ENCODE results near the gene ELAPOR1. TPM values are rescaled to one million over a fixed set of nuclear protein-coding genes. Genes with fewer than 3 reads are reported as not detected.

ELAPOR1 gene
- total and polyA plus RNA-seq, 8 donors = 25.5 to 185 (median 69.2) TPM

DNA sequence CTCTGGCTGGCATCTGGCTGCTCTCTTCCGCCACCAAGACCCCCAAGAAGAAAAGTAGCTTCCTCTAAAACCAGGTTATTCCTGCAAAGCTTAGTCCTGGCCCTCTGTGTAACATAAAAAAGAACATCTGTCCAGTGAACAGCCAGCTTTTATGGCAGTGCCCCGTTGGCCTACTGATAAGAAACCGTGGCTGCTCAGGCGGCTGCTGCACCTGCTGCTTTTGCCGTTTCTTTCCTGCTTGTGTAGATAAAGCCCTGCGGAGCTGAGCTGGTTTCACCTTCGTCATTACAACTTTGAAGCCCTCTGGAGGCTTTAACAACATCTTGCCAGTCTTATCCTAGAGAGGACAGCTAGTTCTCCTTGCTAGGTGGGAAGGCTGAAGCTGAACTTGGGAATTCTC is 20.5 kb downstream of the ELAPOR1 start:
- Histone ChIP-seq H3K36me3 (no peaks in the 10 kb centered on the region), H3K4me1 (peaks cover 16 to 77% (median 48%) of the 10 kb centered on the region in 4 donors), H3K27me3 (no peaks in the 10 kb centered on the region), H3K9me3 (no peaks in the 10 kb centered on the region), H3K27ac (peak overlapping the region; percentile 79 to 90 (median 88)), H3K4me3 (no peak overlapping the region)
- intact Hi-C loops (cut with DNase I; ENCODE audit: low total_unique reads) = no loop called here
- 19 to 31% (median 27%) methylated on average over 7 of the region's 7 CpGs for WGBS, 5 donors
- peak; percentile 85 to 88 for DNase-seq
- no peak for TF ChIP-seq EP300 (IDR thresholded peaks at IDR 0.05)
- TF ChIP-seq POLR2AphosphoS5 (IDR thresholded peaks at IDR 0.05) = peak in 2 of 3 donors; percentile 36 to 72
- TF ChIP-seq POLR2A (IDR thresholded peaks at IDR 0.05) = no peak
- TF ChIP-seq, protein P1, sequence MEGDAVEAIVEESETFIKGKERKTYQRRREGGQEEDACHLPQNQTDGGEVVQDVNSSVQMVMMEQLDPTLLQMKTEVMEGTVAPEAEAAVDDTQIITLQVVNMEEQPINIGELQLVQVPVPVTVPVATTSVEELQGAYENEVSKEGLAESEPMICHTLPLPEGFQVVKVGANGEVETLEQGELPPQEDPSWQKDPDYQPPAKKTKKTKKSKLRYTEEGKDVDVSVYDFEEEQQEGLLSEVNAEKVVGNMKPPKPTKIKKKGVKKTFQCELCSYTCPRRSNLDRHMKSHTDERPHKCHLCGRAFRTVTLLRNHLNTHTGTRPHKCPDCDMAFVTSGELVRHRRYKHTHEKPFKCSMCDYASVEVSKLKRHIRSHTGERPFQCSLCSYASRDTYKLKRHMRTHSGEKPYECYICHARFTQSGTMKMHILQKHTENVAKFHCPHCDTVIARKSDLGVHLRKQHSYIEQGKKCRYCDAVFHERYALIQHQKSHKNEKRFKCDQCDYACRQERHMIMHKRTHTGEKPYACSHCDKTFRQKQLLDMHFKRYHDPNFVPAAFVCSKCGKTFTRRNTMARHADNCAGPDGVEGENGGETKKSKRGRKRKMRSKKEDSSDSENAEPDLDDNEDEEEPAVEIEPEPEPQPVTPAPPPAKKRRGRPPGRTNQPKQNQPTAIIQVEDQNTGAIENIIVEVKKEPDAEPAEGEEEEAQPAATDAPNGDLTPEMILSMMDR (IDR thresholded peaks at IDR 0.05) = no peak

DNA sequence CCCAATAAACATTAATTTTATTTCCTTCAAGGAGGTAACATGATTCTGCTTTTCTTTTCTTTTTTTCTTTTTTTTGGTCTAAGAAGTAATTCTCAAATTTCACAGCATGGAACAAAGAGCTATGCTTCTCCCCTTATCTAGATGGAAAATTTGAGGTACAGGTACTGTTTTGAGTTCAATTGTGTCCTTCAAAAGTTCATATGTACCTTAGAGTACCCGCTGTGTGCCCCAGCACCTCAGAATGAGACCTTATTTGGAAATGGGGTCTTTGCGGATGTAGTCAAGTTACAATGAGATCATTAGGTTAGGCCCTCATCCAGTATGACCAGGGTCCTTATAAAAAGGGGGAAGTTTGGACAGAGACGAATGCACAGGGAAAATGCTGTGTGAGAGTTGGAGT is 22.0 kb downstream of the ELAPOR1 start:
- Histone ChIP-seq H3K27ac (peak overlapping the region; percentile 79 to 89 (median 81)), H3K27me3 (no peaks in the 10 kb centered on the region), H3K9me3 (no peaks in the 10 kb centered on the region), H3K36me3 (no peaks in the 10 kb centered on the region), H3K4me3 (no peak overlapping the region), H3K4me1 (peaks cover 16 to 81% (median 48%) of the 10 kb centered on the region in 4 donors)
- TF ChIP-seq POLR2A (IDR thresholded peaks at IDR 0.05) (no peak), EP300 (IDR thresholded peaks at IDR 0.05) (no peak), POLR2AphosphoS5 (IDR thresholded peaks at IDR 0.05) (no peak)
- TF ChIP-seq, protein P1 (IDR thresholded peaks at IDR 0.05) = no peak
- no peak for DNase-seq
- intact Hi-C loops (cut with DNase I; ENCODE audit: low total_unique reads) = no loop called here
- WGBS, 5 donors = 74 to 80% (median 76%) methylated on average over 3 of the region's 3 CpGs

DNA sequence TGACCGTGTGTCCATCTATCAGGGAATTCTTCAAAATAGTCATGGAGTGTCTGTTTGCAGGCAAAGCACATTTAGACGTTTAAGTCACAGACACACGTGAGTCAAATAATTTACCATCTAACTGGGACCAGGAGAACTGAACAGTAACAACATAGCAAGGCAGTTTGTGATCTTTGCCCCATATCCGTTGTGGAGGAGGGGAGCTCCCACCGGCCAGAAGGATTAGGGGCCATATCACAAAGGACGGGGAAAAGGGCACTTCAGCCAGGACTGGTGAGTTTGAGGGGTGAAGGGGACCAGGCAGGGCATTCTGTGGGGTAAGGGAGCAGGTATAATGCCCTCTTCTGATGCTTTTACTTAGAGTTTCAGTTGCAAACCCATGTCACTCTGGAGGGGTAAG is 22.9 kb downstream of the ELAPOR1 start:
- DNase-seq = no peak
- intact Hi-C loops (cut with DNase I; ENCODE audit: low total_unique reads) = no loop called here
- peaks cover 16 to 78% (median 48%) of the 10 kb centered on the region in 4 donors for H3K4me1 ChIP-seq
- no peak overlapping the region for H3K4me3 ChIP-seq
- no peak for TF ChIP-seq POLR2A (IDR thresholded peaks at IDR 0.05)
- no peak for TF ChIP-seq POLR2AphosphoS5 (IDR thresholded peaks at IDR 0.05)
- no peaks in the 10 kb centered on the region for H3K9me3 ChIP-seq
- 43 to 67% (median 54%) methylated on average over 6 of the region's 6 CpGs for WGBS, 5 donors
- no peaks in the 10 kb centered on the region for H3K27me3 ChIP-seq
- peak overlapping the region; percentile 73 to 89 (median 82) for H3K27ac ChIP-seq
- no peaks in the 10 kb centered on the region for H3K36me3 ChIP-seq

DNA sequence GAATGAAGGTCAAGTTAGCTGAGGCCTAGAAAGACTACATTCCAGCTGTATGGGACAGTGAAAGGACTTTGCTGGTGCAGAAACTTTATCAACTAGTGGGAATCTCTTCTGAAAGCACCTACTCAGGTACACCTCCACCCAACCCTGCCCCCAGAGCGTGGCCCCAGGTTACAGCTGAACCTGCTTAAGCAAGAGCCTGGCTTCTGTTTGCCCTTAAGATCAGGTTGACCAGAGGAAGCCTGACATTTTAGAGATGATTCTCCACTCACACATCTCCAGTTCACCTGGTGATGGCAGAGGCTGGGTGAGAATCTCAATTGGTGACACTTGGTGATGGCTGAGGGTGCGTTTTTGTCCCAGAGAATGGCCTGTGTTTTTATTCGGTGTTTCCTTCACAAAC is 24.0 kb downstream of the ELAPOR1 start:
- Histone ChIP-seq H3K27me3 (no peaks in the 10 kb centered on the region), H3K9me3 (no peaks in the 10 kb centered on the region), H3K27ac (peak overlapping the region; percentile 66 to 89 (median 79)), H3K36me3 (no peaks in the 10 kb centered on the region), H3K4me3 (no peak overlapping the region), H3K4me1 (peaks cover 16 to 68% (median 45%) of the 10 kb centered on the region in 4 donors)
- 33 to 76% (median 56%) methylated on average over 3 of the region's 3 CpGs for WGBS, 5 donors
- TF ChIP-seq POLR2AphosphoS5 (IDR thresholded peaks at IDR 0.05) (no peak), EP300 (IDR thresholded peaks at IDR 0.05) (no peak), POLR2A (IDR thresholded peaks at IDR 0.05) (no peak)
- TF ChIP-seq, protein P1 (IDR thresholded peaks at IDR 0.05) = no peak
- intact Hi-C loops (cut with DNase I; ENCODE audit: low total_unique reads) = no loop called here
- peak in 1 of 2 donors; percentile 58 for DNase-seq

DNA sequence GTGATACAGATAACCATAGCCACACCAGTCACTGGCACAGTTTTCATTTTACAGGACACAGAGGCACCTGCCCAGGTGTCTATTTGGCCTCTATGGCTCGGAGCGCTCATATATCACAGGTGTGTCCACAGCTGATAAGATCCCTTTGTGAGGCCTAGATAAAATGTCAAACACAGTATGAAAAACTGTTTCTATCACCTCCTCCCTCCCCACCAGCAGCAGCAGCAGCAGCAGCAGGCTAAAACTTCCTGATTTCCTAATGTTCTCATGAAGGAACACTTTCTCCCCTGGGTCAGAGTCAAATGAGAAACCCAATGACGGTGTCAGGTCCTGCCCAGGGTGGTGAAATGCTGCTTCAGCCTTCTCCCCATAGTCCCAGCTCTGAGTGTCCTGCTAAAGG is 24.4 kb downstream of the ELAPOR1 start:
- Histone ChIP-seq H3K9me3 (no peaks in the 10 kb centered on the region), H3K4me3 (no peak overlapping the region), H3K27me3 (no peaks in the 10 kb centered on the region), H3K36me3 (no peaks in the 10 kb centered on the region), H3K27ac (peak overlapping the region; percentile 66 to 89 (median 79)), H3K4me1 (peaks cover 16 to 64% (median 42%) of the 10 kb centered on the region in 4 donors)
- TF ChIP-seq POLR2A (IDR thresholded peaks at IDR 0.05) (no peak), EP300 (IDR thresholded peaks at IDR 0.05) (no peak), POLR2AphosphoS5 (IDR thresholded peaks at IDR 0.05) (peak in 2 of 3 donors; percentile 58 to 67)
- TF ChIP-seq, protein P1 (IDR thresholded peaks at IDR 0.05) = no peak
- intact Hi-C loops (cut with DNase I; ENCODE audit: low total_unique reads) = no loop called here
- WGBS, 5 donors = 23 to 61% (median 43%) methylated on average over 3 of the region's 3 CpGs
- DNase-seq = peak in 1 of 2 donors; percentile 60

Data from stomach (tissue), 9 donors.